ENCODE measurements around the gene CCT8L2.
"Not testable (repeated sequence)": the region's sequence is repeated elsewhere in the genome, so short reads cannot be mapped to it uniquely, and the experiment has no call there.

Gene CCT8L2

GRCh38 chr22:16563555-16564520 is 28.8 kb downstream of the CCT8L2 start:
- H3K4me3 ChIP-seq (ENCODE audit: low read depth, low read length), result no peak overlapping the region
- DNase-seq (ENCODE audit: low read depth), result no peak
- TF ChIP-seq CTCF (IDR thresholded peaks at IDR 0.05; ENCODE audit: control insufficient read depth, extremely low read depth, insufficient read depth), result no peak

- no peak overlapping the region for H3K4me3 ChIP-seq (ENCODE audit: low read depth, low read length)
- DNase-seq (ENCODE audit: low read depth), result no peak
- no peak for TF ChIP-seq CTCF (IDR thresholded peaks at IDR 0.05; ENCODE audit: control insufficient read depth, extremely low read depth, insufficient read depth)
Observed at GRCh38 chr22:16562711-16563554, 29.7 kb downstream of the CCT8L2 start.

GRCh38 chr22:16561093-16561658 is 31.4 kb downstream of the CCT8L2 start:
- DNase-seq (ENCODE audit: low read depth); H3K4me3 ChIP-seq (ENCODE audit: low read depth, low read length): not testable (repeated sequence)

DNA sequence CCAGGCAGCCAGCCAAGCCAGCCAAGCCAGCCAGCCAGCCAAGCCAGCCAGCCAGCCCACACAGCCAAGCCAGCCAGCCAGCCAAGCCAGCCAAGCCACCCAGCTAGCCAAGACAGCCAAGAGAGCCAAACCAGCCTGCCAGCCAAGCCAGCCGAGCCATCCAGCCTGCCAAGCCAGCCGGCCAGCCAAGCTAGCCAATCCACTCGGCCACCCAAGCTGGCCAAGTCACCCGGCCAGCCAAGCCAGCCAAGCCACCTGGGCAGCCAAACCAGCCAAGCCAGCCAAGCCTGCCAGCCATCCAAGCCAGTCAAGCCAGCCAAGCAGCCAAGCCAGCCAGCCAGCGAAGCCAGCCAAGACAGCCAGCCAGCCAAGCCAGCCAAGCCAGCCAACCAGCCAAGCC is 32.0 kb downstream of the CCT8L2 start:
- DNase-seq (ENCODE audit: low read depth); H3K4me3 ChIP-seq (ENCODE audit: low read depth, low read length): not testable (repeated sequence)

- DNase-seq (ENCODE audit: low read depth); H3K4me3 ChIP-seq (ENCODE audit: low read depth, low read length): not testable (repeated sequence)
Observed at GRCh38 chr22:16559996-16560395, 32.6 kb downstream of the CCT8L2 start.

GRCh38 chr22:16559056-16559955 is 33.3 kb downstream of the CCT8L2 start:
- no peak for TF ChIP-seq CTCF (IDR thresholded peaks at IDR 0.05; ENCODE audit: control insufficient read depth, extremely low read depth, insufficient read depth)
- H3K4me3 ChIP-seq (ENCODE audit: low read depth, low read length), result no peak overlapping the region
- DNase-seq (ENCODE audit: low read depth), result no peak

DNA sequence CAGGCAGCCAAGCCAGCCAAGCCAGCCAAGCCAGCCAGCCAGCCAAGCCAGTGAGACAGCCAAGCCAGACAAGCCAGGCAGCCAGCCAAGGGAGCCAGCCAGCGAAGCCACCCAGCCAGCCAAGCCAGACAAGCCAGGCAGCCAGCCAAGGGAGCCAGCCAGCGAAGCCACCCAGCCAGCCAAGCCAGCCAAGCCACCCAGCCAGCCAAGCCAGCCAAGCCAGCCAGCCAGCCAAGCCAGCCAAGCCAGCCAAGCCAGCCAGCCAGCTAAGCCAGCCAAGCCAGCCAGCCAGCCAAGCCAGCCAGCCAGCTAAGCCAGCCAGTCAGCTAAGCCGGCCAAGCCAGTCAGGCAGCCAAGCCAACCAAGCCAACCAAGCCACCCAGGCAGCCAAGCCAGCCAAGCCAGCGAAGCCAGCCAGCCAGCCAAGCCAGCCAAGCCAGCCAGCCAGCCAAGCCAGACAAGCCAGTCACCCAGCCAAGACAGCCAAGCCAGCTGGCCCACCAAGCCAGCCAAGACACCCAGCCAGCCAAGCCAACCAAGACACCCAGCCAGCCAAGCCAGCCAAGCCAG is 34.1 kb downstream of the CCT8L2 start:
- DNase-seq (ENCODE audit: low read depth); H3K4me3 ChIP-seq (ENCODE audit: low read depth, low read length): not testable (repeated sequence)

- not testable (repeated sequence) for H3K4me3 ChIP-seq (ENCODE audit: low read depth, low read length); DNase-seq (ENCODE audit: low read depth)
Observed at GRCh38 chr22:16557511-16557910, 35.1 kb downstream of the CCT8L2 start.

GRCh38 chr22:16555077-16555994 is 37.3 kb downstream of the CCT8L2 start:
- not testable (repeated sequence) for DNase-seq (ENCODE audit: low read depth); H3K4me3 ChIP-seq (ENCODE audit: low read depth, low read length)

DNA sequence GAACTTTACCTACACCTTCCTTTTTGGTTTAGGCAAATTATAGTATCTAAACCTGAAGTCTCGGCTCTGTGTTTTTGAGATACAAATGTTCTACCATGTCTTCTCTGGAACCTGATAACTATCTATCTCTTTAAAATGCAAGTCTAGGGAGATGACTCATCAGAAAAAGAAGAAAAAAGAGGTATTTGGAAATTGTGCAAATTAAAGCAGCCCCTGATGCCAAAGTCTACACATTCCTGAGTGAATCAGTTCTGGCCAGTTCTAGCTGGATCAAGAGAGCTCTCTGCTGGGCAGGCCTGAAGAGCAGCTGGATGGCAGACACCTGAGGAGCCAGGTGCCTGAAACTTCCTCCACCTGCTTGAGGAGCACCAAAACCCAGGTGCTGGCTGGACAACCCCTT is 49.3 kb downstream of the CCT8L2 start:
- H3K4me3 ChIP-seq (ENCODE audit: low read depth, low read length); DNase-seq (ENCODE audit: low read depth): not testable (repeated sequence)

All from LNCaP clone FGC (cell line).